WTC11 (cell line): ENCODE data around the gene MR1. TPM values are rescaled to one million over a fixed set of nuclear protein-coding genes. Genes with fewer than 3 reads are reported as not detected.

ENCODE experiments used
- ATAC-seq: fragments of 200-7000 bp; cut with Tn5 transposase; 2 replicates; pipeline ENCODE4 v1.10.0; 2021; ENCODE audit warnings: mild to moderate bottlenecking, moderate library complexity
- CTCF ChIA-PET: fragments of 300-600 bp; sonication (Branson Sonifier 250); formaldehyde crosslinking; loops from one replicate; lab custom pipeline; 2021; ENCODE audit warnings: antibody characterized with exemption; lab: Charles Lee
- POLR2A ChIA-PET: fragments of 350-600 bp; sonication (Branson Sonifier 250); formaldehyde crosslinking; loops from one replicate; lab custom pipeline; 2021; ENCODE audit warnings: antibody characterized with exemption; lab: Charles Lee
- DNase-seq: peaks from one replicate; pipeline ENCODE4 v3.0.0; 2021; ENCODE audit warnings: low spot score
- H3K27ac Mint-ChIP-seq: 2 replicates; pipeline ENCODE4 v1.8.0; 2021; ENCODE audit warnings: mixed read lengths
- H3K27me3 Mint-ChIP-seq: 2 replicates; pipeline ENCODE4 v1.8.0; 2021; ENCODE audit warnings: low read depth, mild to moderate bottlenecking, moderate library complexity, mixed read lengths
- H3K36me3 Mint-ChIP-seq: 2 replicates; pipeline ENCODE4 v1.8.0; 2021; ENCODE audit warnings: mixed read lengths
- H3K4me1 Mint-ChIP-seq: 2 replicates; pipeline ENCODE4 v1.8.0; 2022; ENCODE audit warnings: mixed read lengths
- H3K4me3 Mint-ChIP-seq: 2 replicates; pipeline ENCODE4 v1.8.0; 2021; ENCODE audit warnings: mild to moderate bottlenecking, moderate library complexity, mixed read lengths
- H3K9me3 Mint-ChIP-seq: 2 replicates; pipeline ENCODE4 v1.8.0; 2021; ENCODE audit warnings: mixed read lengths
- CBFB ChIP-seq: sonication (generic); formaldehyde crosslinking; IDR thresholded peaks from 2 replicates; pipeline ENCODE4 v1.8.1; 2022; ENCODE audit warnings: mild to moderate bottlenecking, low read depth, missing genetic modification reagents
- CREM ChIP-seq: sonication (generic); formaldehyde crosslinking; IDR thresholded peaks from 2 replicates; pipeline ENCODE4 v1.8.1; 2022; ENCODE audit warnings: mild to moderate bottlenecking, missing genetic modification reagents, moderate library complexity
- GABPB1 ChIP-seq: sonication (generic); formaldehyde crosslinking; IDR thresholded peaks from 2 replicates; pipeline ENCODE4 v1.8.1; 2023; ENCODE audit warnings: mild to moderate bottlenecking, missing genetic modification reagents
- JAZF1 ChIP-seq: fragments of 250-450 bp; sonication (Bioruptor Pico); IDR thresholded peaks from 2 replicates; pipeline ENCODE4 v1.9.0; 2021; ENCODE audit warnings: moderate library complexity, mild to moderate bottlenecking, inconsistent platforms
- KAT7 ChIP-seq: sonication (generic); formaldehyde crosslinking; IDR thresholded peaks from 2 replicates; pipeline ENCODE4 v1.8.1; 2023; ENCODE audit warnings: missing genetic modification reagents, mild to moderate bottlenecking, borderline replicate concordance
- PRRX2 ChIP-seq: fragments of 250-450 bp; sonication (Bioruptor Pico); IDR thresholded peaks from 2 replicates; pipeline ENCODE4 v1.8.0; 2021; ENCODE audit warnings: mild to moderate bottlenecking
- ZNF263 ChIP-seq: sonication (generic); formaldehyde crosslinking; IDR thresholded peaks from 2 replicates; pipeline ENCODE4 v1.8.1; 2022; ENCODE audit warnings: low read depth, mild to moderate bottlenecking, moderate library complexity, missing genetic modification reagents
- total RNA-seq: library from RNA; stranded (reverse); gene quantifications from 3 replicates; pipeline ENCODE4 v1.2.3, GENCODE V29; 2021
- TF ChIP-seq, protein P1 (sequence below): fragments of 250-450 bp; sonication (Bioruptor Pico); IDR thresholded peaks from 2 replicates; pipeline ENCODE4 v1.8.0; 2021; ENCODE audit warnings: mild to moderate bottlenecking
- TF ChIP-seq, protein P2 (sequence below): sonication (generic); formaldehyde crosslinking; IDR thresholded peaks from 2 replicates; pipeline ENCODE4 v1.8.1; 2022; ENCODE audit warnings: mild to moderate bottlenecking, moderate library complexity, missing genetic modification reagents
- TF ChIP-seq, protein P3 (sequence below): fragments of 250-450 bp; sonication (Bioruptor Pico); IDR thresholded peaks from 2 replicates; pipeline ENCODE4 v2.1.2; 2022; ENCODE audit warnings: mild to moderate bottlenecking, moderate library complexity
- TF ChIP-seq, protein P4 (sequence below): sonication (generic); formaldehyde crosslinking; conservative IDR thresholded peaks from 2 replicates; pipeline ENCODE4 v1.8.1; 2022; ENCODE audit warnings: mild to moderate bottlenecking, missing genetic modification reagents
- TF ChIP-seq, protein P5 (sequence below): sonication (generic); formaldehyde crosslinking; IDR thresholded peaks from 2 replicates; pipeline ENCODE4 v1.8.1; 2023; ENCODE audit warnings: mild to moderate bottlenecking, missing genetic modification reagents, borderline replicate concordance
- TF ChIP-seq, protein P6 (sequence below): sonication (generic); formaldehyde crosslinking; IDR thresholded peaks from 2 replicates; pipeline ENCODE4 v1.8.1; 2022; ENCODE audit warnings: missing genetic modification reagents, borderline replicate concordance

Gene MR1
- total RNA-seq, 1 experiment from 2014 or later, result 0.28 TPM

DNA sequence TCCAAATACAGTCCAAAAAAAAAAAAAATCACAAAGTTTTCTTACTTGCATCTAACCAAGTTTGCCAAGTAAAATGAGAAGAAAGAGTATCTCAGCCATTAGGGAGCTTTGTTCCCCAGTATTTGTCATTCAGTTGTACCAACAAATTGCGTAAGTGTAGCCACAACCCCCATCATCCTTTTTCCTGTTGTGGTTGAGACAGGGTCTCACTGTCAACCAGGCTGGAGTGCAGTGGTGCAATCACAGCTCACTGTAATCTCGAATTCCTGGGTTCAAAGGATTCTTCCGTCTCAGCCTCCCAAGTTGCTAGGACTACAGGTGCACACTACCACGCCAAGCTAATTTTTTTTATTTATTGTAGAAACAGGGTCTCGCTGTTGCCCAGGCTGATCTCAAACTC is 20.6 kb upstream of the MR1 start:
- Mint-ChIP-seq H3K36me3 (peaks cover 6% of the 10 kb centered on the region), H3K27ac (peak overlapping the region; percentile 61; the same call in 1 of the 2 replicates), H3K27me3 (no peaks in the 10 kb centered on the region), H3K9me3 (no peaks in the 10 kb centered on the region), H3K4me3 (no peak overlapping the region), H3K4me1 (peaks cover 21% of the 10 kb centered on the region)
- ChIA-PET CTCF (interaction anchor here (0.7 to 1.3 kb wide), 3 partner anchors 92 to 1181 kb away, joined by 3 to 5 read pairs (median 3); no protein-coding TSS in a partner anchor), POLR2A (interaction anchor here (0.7 kb wide), 1 partner anchor 45 kb away, joined by 5 read pairs; no protein-coding TSS in a partner anchor)
- TF ChIP-seq, protein P1, sequence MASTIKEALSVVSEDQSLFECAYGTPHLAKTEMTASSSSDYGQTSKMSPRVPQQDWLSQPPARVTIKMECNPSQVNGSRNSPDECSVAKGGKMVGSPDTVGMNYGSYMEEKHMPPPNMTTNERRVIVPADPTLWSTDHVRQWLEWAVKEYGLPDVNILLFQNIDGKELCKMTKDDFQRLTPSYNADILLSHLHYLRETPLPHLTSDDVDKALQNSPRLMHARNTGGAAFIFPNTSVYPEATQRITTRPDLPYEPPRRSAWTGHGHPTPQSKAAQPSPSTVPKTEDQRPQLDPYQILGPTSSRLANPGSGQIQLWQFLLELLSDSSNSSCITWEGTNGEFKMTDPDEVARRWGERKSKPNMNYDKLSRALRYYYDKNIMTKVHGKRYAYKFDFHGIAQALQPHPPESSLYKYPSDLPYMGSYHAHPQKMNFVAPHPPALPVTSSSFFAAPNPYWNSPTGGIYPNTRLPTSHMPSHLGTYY (CRISPR knock-in tag), result no peak
- TF ChIP-seq JAZF1 (CRISPR knock-in tag) (no peak), GABPB1 (CRISPR knock-in tag) (0 out of 2 replicates have a peak, but pooled peaks have one; percentile 21)
- TF ChIP-seq, protein P2, sequence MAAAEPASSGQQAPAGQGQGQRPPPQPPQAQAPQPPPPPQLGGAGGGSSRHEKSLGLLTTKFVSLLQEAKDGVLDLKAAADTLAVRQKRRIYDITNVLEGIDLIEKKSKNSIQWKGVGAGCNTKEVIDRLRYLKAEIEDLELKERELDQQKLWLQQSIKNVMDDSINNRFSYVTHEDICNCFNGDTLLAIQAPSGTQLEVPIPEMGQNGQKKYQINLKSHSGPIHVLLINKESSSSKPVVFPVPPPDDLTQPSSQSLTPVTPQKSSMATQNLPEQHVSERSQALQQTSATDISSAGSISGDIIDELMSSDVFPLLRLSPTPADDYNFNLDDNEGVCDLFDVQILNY (CRISPR knock-in tag), result no peak
- no peak for ATAC-seq
- no peak for DNase-seq

DNA sequence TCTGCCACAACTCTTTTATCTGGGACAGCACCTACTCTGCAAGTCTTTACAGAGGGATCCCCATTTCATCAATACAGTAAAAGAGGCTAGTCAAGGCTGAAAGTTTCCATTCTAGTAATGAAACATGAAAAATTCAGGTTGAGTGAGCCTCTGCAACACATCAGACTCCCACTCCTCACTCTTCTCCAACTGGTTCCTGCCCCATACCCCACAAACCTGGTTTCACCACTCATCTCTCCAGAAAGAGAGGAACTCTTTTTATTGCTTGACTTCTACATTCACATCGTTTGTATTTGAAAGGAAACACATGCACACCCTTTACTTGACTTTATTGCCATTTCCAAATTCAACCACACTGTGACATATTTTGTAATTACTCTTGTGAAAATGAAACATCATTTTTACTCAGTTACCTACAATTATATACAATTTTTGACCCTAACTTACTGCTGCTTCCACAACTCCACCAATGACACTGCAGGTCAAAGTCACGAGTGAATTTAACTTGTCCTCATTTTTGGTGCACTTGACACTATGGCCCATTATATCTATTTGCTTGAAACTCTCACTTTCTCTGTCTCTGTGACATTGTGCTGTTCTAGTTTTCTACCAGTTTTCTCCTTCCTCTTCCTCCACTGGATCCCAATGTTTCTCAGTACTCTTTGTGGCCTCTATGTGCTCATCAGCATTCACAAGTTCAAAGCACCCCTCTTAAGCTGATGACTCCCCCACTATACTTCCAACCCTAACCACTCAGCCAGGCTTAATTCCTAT is 19.1 kb upstream of the MR1 start:
- Mint-ChIP-seq H3K27me3 (no peaks in the 10 kb centered on the region), H3K27ac (no peak overlapping the region), H3K36me3 (peaks cover 6% of the 10 kb centered on the region), H3K9me3 (no peaks in the 10 kb centered on the region), H3K4me3 (no peak overlapping the region), H3K4me1 (peaks cover 25% of the 10 kb centered on the region)
- ATAC-seq (no peak), DNase-seq (no peak)
- ChIA-PET CTCF (interaction anchor here (1.2 kb wide), 1 partner anchor 70 kb away, joined by 3 read pairs; no protein-coding TSS in a partner anchor), POLR2A (no interaction called here)
- TF ChIP-seq ZNF263 (CRISPR knock-in tag) (no peak), KAT7 (CRISPR knock-in tag) (no peak), CBFB (CRISPR knock-in tag) (no peak)

DNA sequence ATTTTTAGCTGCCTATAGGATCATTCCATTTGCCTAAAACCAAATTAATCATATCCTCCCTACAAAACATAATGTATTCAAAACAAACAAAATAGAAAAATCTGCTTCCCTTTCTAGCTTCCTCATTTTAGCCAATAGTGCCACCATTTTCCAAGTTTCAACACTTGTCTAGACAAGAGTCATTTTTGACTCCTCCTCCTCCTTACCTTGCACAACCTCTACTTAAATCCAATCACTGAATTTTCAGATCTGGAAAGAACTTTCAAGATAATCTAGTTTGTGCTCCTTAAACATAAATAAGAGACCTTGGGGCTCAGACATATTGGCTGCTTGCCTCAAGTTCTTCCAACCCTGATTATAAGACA is 18.6 kb upstream of the MR1 start:
- DNase-seq, result no peak
- Mint-ChIP-seq H3K27ac (no peak overlapping the region), H3K4me3 (no peak overlapping the region), H3K27me3 (no peaks in the 10 kb centered on the region), H3K36me3 (peaks cover 7% of the 10 kb centered on the region), H3K9me3 (no peaks in the 10 kb centered on the region), H3K4me1 (peaks cover 27% of the 10 kb centered on the region)
- ATAC-seq, result no peak
- ChIA-PET POLR2A (no interaction called here), CTCF (no interaction called here)
- TF ChIP-seq CREM (CRISPR knock-in tag) (no peak), PRRX2 (CRISPR knock-in tag) (no peak)
- TF ChIP-seq, protein P3, sequence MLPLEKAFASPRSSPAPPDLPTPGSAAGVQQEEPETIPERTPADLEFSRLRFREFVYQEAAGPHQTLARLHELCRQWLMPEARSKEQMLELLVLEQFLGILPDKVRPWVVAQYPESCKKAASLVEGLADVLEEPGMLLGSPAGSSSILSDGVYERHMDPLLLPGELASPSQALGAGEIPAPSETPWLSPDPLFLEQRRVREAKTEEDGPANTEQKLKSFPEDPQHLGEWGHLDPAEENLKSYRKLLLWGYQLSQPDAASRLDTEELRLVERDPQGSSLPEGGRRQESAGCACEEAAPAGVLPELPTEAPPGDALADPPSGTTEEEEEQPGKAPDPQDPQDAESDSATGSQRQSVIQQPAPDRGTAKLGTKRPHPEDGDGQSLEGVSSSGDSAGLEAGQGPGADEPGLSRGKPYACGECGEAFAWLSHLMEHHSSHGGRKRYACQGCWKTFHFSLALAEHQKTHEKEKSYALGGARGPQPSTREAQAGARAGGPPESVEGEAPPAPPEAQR (CRISPR knock-in tag), result no peak
- TF ChIP-seq, protein P4, sequence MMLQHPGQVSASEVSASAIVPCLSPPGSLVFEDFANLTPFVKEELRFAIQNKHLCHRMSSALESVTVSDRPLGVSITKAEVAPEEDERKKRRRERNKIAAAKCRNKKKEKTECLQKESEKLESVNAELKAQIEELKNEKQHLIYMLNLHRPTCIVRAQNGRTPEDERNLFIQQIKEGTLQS (CRISPR knock-in tag), result no peak
- TF ChIP-seq, protein P5, sequence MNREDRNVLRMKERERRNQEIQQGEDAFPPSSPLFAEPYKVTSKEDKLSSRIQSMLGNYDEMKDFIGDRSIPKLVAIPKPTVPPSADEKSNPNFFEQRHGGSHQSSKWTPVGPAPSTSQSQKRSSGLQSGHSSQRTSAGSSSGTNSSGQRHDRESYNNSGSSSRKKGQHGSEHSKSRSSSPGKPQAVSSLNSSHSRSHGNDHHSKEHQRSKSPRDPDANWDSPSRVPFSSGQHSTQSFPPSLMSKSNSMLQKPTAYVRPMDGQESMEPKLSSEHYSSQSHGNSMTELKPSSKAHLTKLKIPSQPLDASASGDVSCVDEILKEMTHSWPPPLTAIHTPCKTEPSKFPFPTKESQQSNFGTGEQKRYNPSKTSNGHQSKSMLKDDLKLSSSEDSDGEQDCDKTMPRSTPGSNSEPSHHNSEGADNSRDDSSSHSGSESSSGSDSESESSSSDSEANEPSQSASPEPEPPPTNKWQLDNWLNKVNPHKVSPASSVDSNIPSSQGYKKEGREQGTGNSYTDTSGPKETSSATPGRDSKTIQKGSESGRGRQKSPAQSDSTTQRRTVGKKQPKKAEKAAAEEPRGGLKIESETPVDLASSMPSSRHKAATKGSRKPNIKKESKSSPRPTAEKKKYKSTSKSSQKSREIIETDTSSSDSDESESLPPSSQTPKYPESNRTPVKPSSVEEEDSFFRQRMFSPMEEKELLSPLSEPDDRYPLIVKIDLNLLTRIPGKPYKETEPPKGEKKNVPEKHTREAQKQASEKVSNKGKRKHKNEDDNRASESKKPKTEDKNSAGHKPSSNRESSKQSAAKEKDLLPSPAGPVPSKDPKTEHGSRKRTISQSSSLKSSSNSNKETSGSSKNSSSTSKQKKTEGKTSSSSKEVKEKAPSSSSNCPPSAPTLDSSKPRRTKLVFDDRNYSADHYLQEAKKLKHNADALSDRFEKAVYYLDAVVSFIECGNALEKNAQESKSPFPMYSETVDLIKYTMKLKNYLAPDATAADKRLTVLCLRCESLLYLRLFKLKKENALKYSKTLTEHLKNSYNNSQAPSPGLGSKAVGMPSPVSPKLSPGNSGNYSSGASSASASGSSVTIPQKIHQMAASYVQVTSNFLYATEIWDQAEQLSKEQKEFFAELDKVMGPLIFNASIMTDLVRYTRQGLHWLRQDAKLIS (CRISPR knock-in tag), result no peak
- TF ChIP-seq, protein P6, sequence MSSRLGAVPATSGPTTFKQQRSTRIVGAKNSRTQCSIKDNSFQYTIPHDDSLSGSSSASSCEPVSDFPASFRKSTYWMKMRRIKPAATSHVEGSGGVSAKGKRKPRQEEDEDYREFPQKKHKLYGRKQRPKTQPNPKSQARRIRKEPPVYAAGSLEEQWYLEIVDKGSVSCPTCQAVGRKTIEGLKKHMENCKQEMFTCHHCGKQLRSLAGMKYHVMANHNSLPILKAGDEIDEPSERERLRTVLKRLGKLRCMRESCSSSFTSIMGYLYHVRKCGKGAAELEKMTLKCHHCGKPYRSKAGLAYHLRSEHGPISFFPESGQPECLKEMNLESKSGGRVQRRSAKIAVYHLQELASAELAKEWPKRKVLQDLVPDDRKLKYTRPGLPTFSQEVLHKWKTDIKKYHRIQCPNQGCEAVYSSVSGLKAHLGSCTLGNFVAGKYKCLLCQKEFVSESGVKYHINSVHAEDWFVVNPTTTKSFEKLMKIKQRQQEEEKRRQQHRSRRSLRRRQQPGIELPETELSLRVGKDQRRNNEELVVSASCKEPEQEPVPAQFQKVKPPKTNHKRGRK (CRISPR knock-in tag), result no peak
